OCI-LY7 (cell line): Measurements from ENCODE around the gene BPIFA2. TPM values are rescaled to one million over a fixed set of nuclear protein-coding genes. Genes with fewer than 3 reads are reported as not detected.

Experiments
- BruUV-seq: library from RNA; stranded (reverse); fragments of 400-500 nt; replicated peaks from 2 replicates; lab custom pipeline; 2021; lab: Mats Ljungman, UMichigan
- CTCF ChIA-PET: fragments of 300-600 bp; sonication (Branson Sonifier 250); formaldehyde crosslinking; loops from one replicate; lab custom pipeline; 2022; ENCODE audit warnings: antibody characterized with exemption; ENCODE audit not compliant: unreplicated experiment; lab: Charles Lee
- POLR2A ChIA-PET: fragments of 300-600 bp; sonication (Branson Sonifier 250); formaldehyde crosslinking; loops from one replicate; lab custom pipeline; 2022; ENCODE audit warnings: antibody characterized with exemption; lab: Charles Lee
- DNase-seq: peaks from one replicate; pipeline ENCODE4 v3.0.0-alpha.2; 2015; ENCODE audit warnings: low spot score
- H2AFZ ChIP-seq: fragments of 200-600 bp; sonication (generic), shearing (Covaris generic); 2 replicates; pipeline ENCODE4 v1.6.1; 2014; ENCODE audit warnings: mild to moderate bottlenecking, antibody characterized with exemption, low read length, moderate library complexity
- H3K27ac ChIP-seq: fragments of 200-600 bp; sonication (generic); 2 replicates; pipeline ENCODE4 v1.5.1; 2014; ENCODE audit warnings: mixed run types, low read depth, mild to moderate bottlenecking, moderate library complexity, low read length, inconsistent platforms; ENCODE audit not compliant: poor library complexity, severe bottlenecking
- H3K36me3 ChIP-seq: fragments of 200-600 bp; sonication (generic); 2 replicates; pipeline ENCODE4 v1.6.1; 2014; ENCODE audit warnings: mild to moderate bottlenecking, antibody characterized with exemption, low read length, moderate library complexity, mixed read lengths; ENCODE audit not compliant: insufficient read depth
- H3K4me1 ChIP-seq: fragments of 200-600 bp; sonication (generic); 2 replicates; pipeline ENCODE4 v1.5.1; 2014; ENCODE audit warnings: mild to moderate bottlenecking, low read length; ENCODE audit not compliant: insufficient read depth, poor library complexity, severe bottlenecking
- H3K4me2 ChIP-seq: fragments of 200-600 bp; sonication (generic); 2 replicates; pipeline ENCODE4 v1.6.1; 2014; ENCODE audit warnings: mild to moderate bottlenecking, low read length
- H3K4me3 ChIP-seq: fragments of 200-600 bp; sonication (generic); 2 replicates; pipeline ENCODE4 v1.5.1; 2014; ENCODE audit warnings: mild to moderate bottlenecking, low read depth, low read length; ENCODE audit not compliant: poor library complexity, severe bottlenecking
- H3K79me2 ChIP-seq: fragments of 200-600 bp; sonication (generic); 2 replicates; pipeline ENCODE4 v1.6.1; 2016; ENCODE audit warnings: low read depth, mild to moderate bottlenecking, low read length, moderate library complexity, mixed read lengths; ENCODE audit not compliant: insufficient read depth
- H3K9me2 ChIP-seq: fragments of 200-600 bp; sonication (generic); 2 replicates; pipeline ENCODE4 v1.6.1; 2016; ENCODE audit warnings: mild to moderate bottlenecking, low read length, mixed read lengths; ENCODE audit not compliant: insufficient read depth
- H3K9me3 ChIP-seq: fragments of 200-600 bp; sonication (generic); 2 replicates; pipeline ENCODE4 v1.6.1; 2014; ENCODE audit warnings: mild to moderate bottlenecking, mixed run types, low read length, mixed read lengths
- H4K20me1 ChIP-seq: fragments of 200-600 bp; sonication (generic); 2 replicates; pipeline ENCODE4 v1.6.1; 2014; ENCODE audit warnings: mild to moderate bottlenecking, antibody characterized with exemption, low read length, moderate library complexity, mixed read lengths; ENCODE audit not compliant: insufficient read depth
- EZH2phosphoT487 ChIP-seq: fragments of 200-600 bp; sonication (generic); IDR thresholded peaks from 2 replicates; pipeline ENCODE4 v1.6.1; 2018; ENCODE audit warnings: low read depth, borderline replicate concordance, mild to moderate bottlenecking, mixed run types, antibody characterized with exemption, low read length, moderate library complexity, mixed read lengths
- intact Hi-C: fragments of 100-400 bp; cut with micrococcal nuclease; formaldehyde crosslinking; loops from one replicate; pipeline ENCODE4 v1.10.0; 2022; ENCODE audit not compliant: unreplicated experiment
- total RNA-seq, 2 experiments: library from RNA; depleted of rRNA in 1 of 2; stranded (reverse); fragments of >200 nt in 1 of 2; shearing (Covaris generic) in 1 of 2; gene quantifications; 2 replicates each; pipeline ENCODE4 v1.2.3, GENCODE V29; 2014 to 2022
- TF ChIP-seq, protein P1 (sequence below): fragments of 200-600 bp; sonication (generic); conservative IDR thresholded peaks from 2 replicates; pipeline ENCODE4 v1.5.1; 2014; ENCODE audit warnings: mild to moderate bottlenecking, antibody characterized with exemption, low read length, moderate library complexity, mixed read lengths

BPIFA2 gene
- total RNA-seq, 2 experiments from 2014 or later = not detected

GRCh38 chr20:33191484-33191883 is 23.5 kb downstream of the BPIFA2 start:
- no peak overlapping the region for H3K4me2 ChIP-seq
- H3K4me3 ChIP-seq = no peak overlapping the region
- H3K36me3 ChIP-seq = no peaks in the 10 kb centered on the region
- BruUV-seq = no TSS peak
- no peaks in the 10 kb centered on the region for H3K79me2 ChIP-seq
- H4K20me1 ChIP-seq = no peaks in the 10 kb centered on the region
- no peaks in the 10 kb centered on the region for H3K9me3 ChIP-seq
- no peak overlapping the region for H2AFZ ChIP-seq
- POLR2A ChIA-PET = no interaction called here
- intact Hi-C loops = no loop called here
- H3K4me1 ChIP-seq = no peaks in the 10 kb centered on the region
- H3K9me2 ChIP-seq = no peaks in the 10 kb centered on the region
- H3K27ac ChIP-seq = no peak overlapping the region
- TF ChIP-seq EZH2phosphoT487 = no peak
- TF ChIP-seq, protein P1, sequence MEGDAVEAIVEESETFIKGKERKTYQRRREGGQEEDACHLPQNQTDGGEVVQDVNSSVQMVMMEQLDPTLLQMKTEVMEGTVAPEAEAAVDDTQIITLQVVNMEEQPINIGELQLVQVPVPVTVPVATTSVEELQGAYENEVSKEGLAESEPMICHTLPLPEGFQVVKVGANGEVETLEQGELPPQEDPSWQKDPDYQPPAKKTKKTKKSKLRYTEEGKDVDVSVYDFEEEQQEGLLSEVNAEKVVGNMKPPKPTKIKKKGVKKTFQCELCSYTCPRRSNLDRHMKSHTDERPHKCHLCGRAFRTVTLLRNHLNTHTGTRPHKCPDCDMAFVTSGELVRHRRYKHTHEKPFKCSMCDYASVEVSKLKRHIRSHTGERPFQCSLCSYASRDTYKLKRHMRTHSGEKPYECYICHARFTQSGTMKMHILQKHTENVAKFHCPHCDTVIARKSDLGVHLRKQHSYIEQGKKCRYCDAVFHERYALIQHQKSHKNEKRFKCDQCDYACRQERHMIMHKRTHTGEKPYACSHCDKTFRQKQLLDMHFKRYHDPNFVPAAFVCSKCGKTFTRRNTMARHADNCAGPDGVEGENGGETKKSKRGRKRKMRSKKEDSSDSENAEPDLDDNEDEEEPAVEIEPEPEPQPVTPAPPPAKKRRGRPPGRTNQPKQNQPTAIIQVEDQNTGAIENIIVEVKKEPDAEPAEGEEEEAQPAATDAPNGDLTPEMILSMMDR = no peak
- DNase-seq = no peak
- CTCF ChIA-PET = no interaction called here

- H3K9me2 ChIP-seq = no peaks in the 10 kb centered on the region
- no peaks in the 10 kb centered on the region for H3K9me3 ChIP-seq
- no peak overlapping the region for H3K27ac ChIP-seq
- TF ChIP-seq EZH2phosphoT487 = no peak
- no peak for DNase-seq
- intact Hi-C loops = no loop called here
- H3K4me1 ChIP-seq = no peaks in the 10 kb centered on the region
- CTCF ChIA-PET = no interaction called here
- H3K79me2 ChIP-seq = no peaks in the 10 kb centered on the region
- H3K4me3 ChIP-seq = no peak overlapping the region
- no peaks in the 10 kb centered on the region for H4K20me1 ChIP-seq
- no peaks in the 10 kb centered on the region for H3K36me3 ChIP-seq
- BruUV-seq = no TSS peak
- POLR2A ChIA-PET = no interaction called here
- H3K4me2 ChIP-seq = no peak overlapping the region
- H2AFZ ChIP-seq = no peak overlapping the region
These were observed 24.0 kb downstream of the BPIFA2 start for GRCh38 chr20:33191955-33192354.

DNA sequence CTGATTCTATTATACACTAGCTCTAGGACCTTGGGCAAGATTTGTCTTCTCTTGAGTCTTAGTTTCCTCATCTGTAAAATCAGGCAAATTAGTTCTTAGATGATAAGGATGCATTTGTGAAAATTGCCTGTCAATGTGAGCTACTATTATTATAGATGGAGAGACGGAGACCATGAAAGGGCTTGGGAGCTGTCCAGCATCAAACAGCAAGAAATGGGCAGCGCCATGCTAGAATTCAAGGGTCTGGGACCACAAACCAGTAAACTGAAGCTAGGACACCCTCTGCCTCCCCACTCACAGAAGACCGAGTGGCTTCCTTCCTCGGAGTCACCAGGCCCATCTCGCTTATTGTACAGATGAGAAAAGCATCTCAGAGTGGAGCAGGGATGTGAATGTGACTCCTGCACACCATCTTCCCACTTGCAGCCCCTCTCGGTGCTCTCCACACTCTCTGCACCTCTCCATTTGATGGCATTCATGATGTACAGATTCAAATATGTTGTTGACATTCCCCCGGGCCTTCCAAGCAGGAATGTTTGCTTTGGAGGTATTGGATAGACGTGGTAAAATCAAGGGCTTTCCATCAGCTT is 25.0 kb downstream of the BPIFA2 start:
- Histone ChIP-seq H3K27ac (no peak overlapping the region), H3K4me2 (no peak overlapping the region), H2AFZ (no peak overlapping the region), H4K20me1 (no peaks in the 10 kb centered on the region), H3K9me3 (no peaks in the 10 kb centered on the region), H3K9me2 (no peaks in the 10 kb centered on the region), H3K79me2 (no peaks in the 10 kb centered on the region), H3K36me3 (no peaks in the 10 kb centered on the region), H3K4me3 (no peak overlapping the region), H3K4me1 (no peaks in the 10 kb centered on the region)
- intact Hi-C loops = no loop called here
- ChIA-PET POLR2A (no interaction called here), CTCF (no interaction called here)
- TF ChIP-seq EZH2phosphoT487 = no peak
- TF ChIP-seq, protein P1 = no peak
- DNase-seq = no peak
- BruUV-seq = no TSS peak
